ENCODE data around the gene KLHL36.

- no peak for TF ChIP-seq POLR2AphosphoS5 (IDR thresholded peaks at IDR 0.05)
- no peak for TF ChIP-seq CTCF (IDR thresholded peaks at IDR 0.05)
- TF ChIP-seq POLR2A (IDR thresholded peaks at IDR 0.05) = no peak
These were observed 1.2 kb downstream of the KLHL36 start for GRCh38 chr16:84649511-84649861.

Data from upper lobe of left lung (tissue), 4 donors.